Stimulated activated CD4-positive, alpha-beta T cell treated with anti-CD3 and anti-CD28 coated beads, Interleukin-15, amount 100 ng/mL, for 48 hours (primary cell): ENCODE data around the gene TMA16.

ENCODE experiments used
- DNase-seq, 2 donors: peaks; one replicate each; pipeline ENCODE4 v3.0.0-alpha.2; 2020; ENCODE audit warnings: low read depth in 2 of 2

Gene TMA16

DNA sequence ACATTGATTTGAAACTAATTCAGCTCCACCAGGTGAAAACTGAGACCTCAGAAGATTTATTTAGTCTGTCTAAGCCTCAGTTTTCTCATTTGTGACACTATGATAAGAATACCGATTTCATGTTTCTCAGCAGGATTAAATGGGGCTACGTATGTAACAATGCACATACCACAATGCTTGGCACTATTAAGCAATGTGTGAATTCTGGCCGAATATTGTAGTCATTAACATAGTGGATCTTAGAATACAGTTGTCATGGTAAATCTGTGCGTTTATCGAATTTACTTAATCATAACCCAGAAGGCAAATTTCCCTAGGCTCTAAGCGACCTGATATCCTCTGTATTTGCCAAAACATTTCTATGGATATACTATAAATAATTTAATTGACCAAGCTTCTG, 69.1 kb downstream of the TMA16 start:
- DNase-seq: no peak

DNA sequence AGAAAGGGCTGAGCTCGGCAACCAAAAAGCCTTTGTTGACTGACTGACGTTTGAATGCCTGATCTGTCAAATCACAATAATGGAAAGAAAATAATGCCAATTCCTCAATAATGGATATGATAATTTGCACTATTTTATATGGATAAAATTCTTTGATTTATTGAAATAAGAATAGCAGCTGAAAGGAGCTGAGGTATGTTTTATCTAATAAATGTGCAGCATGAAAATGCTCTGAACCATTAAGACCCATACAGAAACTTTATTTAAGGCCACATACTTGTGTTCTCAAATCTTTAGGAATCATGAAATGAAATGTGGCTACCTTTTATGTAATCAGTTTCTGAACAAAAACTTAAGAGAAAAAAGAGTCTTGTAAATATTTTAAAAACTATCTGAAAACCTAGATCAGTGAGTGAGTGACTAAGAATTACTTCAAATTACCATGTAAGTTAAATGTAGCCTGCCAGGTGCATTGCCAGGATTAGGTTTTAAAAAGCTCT, 69.8 kb downstream of the TMA16 start:
- no peak for DNase-seq

DNA sequence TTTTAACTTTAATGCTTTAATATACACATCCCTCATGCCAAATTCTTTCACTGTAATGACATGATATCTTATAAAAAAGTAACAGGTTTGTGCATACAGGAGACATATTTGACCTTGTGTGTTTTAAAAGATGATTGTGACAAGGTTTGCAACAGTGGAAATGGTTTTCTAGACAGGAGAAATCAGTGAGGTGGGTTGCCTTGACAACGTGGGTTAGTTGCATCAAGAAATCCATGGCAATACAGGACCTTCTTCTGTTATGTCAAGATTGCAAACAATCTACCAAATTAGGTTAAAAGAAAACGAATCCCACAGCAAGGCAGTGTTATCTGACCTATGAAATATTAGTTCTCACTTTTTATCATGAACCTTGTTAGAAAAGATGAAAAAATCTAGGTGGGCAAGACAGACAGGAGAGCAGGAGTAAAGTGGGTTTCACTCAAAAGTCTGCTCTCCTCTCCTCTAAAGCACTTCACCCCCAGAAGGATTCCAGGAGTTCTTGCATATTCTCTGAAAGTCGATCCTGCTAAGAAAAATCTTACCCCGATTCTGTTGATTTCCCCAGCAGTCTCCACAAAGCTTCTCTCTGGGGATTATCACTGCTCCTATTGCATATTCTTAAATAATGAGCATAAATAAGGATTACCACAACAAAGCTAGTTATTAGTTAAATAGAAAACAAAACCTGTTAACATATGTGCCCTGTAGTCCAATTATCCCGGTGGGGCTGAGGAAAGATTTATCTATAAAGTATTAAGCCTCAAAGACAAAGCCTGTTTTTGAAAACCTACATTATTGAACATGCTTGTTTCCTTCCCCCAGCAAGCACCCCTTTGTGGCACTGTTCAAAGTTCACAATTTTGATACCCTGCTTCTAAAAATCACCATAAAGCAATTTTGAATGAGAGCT, 71.0 kb downstream of the TMA16 start:
- DNase-seq: no peak

DNA sequence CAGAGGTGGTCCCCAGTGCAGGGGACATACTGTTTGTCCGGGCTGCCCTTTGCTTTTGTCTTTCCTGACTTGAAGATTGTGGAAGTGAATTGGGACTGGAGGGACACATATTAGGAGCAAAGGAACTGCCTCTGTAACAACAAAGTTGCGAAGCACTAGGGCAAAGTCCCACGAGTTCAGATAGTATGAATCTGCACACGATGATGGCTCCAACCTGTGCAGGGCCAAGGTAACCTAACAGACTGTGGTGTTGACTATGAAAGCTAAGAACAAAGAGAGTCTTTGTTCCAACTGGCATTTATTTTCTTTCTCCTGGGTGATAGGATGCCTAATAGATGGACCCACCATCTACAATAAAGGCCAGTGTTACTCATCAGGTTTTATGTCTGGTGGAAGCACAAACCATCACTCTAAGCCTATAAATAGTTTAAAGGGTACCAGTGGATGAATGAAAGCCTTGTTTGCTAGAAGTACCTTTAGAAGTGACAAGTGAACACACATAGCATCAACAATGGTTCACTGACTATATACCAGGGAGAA, 71.8 kb downstream of the TMA16 start:
- no peak for DNase-seq

DNA sequence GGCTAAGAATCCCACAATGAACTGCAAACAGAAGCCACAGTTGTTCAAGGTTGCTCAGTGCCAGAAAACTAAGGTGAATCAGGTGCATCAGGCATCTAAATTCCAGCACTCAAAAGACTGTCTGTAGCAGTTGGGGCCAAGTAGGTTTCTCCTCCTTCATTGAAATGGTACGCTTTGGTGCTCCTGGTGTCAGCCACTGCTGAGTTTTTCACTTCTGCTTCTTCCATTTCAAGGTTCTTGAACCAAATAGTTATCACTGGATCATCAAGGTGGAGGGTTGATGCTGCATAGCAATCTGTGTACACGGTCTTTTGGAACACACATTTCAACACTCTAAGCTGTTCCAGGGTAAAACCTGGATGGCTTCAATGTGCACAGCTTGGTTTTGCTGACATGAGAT, 74.4 kb downstream of the TMA16 start:
- DNase-seq: no peak
